Lower lobe of right lung (tissue), 2 donors: Measurements from ENCODE around the gene GALT. TPM values are rescaled to one million over a fixed set of nuclear protein-coding genes. Genes with fewer than 3 reads are reported as not detected.
A peak's percentile ranks its signal among the peaks of the same experiment; 100 is the strongest.

Source experiments
- ATAC-seq, 2 donors: fragments of 200-7000 bp; cut with Tn5 transposase; one replicate each; pipeline ENCODE4 v1.9.1; 2020 to 2022; ENCODE audit warnings: mild to moderate bottlenecking in 2 of 2, moderate library complexity in 2 of 2
- DNase-seq: peaks from one replicate; pipeline ENCODE4 v3.0.0-alpha.2; 2020
- H3K27ac ChIP-seq: fragments of 200-600 bp; one replicate; pipeline ENCODE4 v1.8.0; 2022
- H3K27me3 ChIP-seq: fragments of 200-600 bp; one replicate; pipeline ENCODE4 v1.8.0; 2022; ENCODE audit warnings: low read depth
- H3K36me3 ChIP-seq: fragments of 200-600 bp; one replicate; pipeline ENCODE4 v1.8.0; 2022; ENCODE audit warnings: mild to moderate bottlenecking
- H3K4me1 ChIP-seq: fragments of 200-600 bp; one replicate; pipeline ENCODE4 v1.8.0; 2022
- H3K4me3 ChIP-seq: fragments of 200-600 bp; one replicate; pipeline ENCODE4 v1.8.0; 2022; ENCODE audit warnings: mild to moderate bottlenecking
- H3K9me3 ChIP-seq: fragments of 200-600 bp; one replicate; pipeline ENCODE4 v1.8.0; 2022
- CTCF ChIP-seq: fragments of 200-600 bp; IDR thresholded peaks from one replicate; pipeline ENCODE4 v1.8.0; 2022; ENCODE audit warnings: antibody characterized with exemption, mild to moderate bottlenecking
- intact Hi-C: fragments of 100-400 bp; cut with DNase I; formaldehyde crosslinking; loops from one replicate; pipeline ENCODE4 v1.11.0; 2022
- total RNA-seq: library from RNA; stranded (reverse); fragmentation: NEBNext Ultra II Directional; extraction: Animal tissue kit (Norgen Biotek cat#: 25700); gene quantifications from one replicate; pipeline ENCODE4 v1.2.1, GENCODE V29; 2021
- donor health status: DM: no; HTN: yes; CAD: no; lungs with severe emphysema.

The GALT gene
- total RNA-seq, 1 donor from 2014 or later: 51.3 TPM

DNA sequence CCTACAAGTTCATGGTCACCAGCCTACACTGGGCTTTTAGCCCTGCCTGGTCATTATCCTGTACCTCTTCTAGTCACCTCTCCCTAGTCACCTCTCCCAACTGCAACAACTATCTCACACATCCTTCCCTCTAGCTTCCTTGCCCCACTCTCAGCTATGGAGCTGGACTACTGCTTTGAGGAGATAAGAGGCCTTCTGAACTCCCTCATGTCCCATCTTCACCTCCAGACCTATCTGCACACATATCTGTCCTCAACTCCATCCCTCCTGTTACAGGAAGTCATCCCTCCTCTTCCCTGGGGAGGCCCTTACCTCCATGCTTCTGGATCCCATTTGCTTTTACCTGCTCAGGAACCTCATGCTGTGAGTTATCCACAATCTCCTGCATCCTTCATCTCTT is 40.3 kb upstream of the GALT start:
- intact Hi-C loops: loop anchor here (10.0 kb wide), 1 partner anchor 61 kb away; no protein-coding TSS in a partner anchor
- H3K9me3 ChIP-seq: no peaks in the 10 kb centered on the region
- peaks cover 7% of the 10 kb centered on the region for H3K4me1 ChIP-seq
- no peaks in the 10 kb centered on the region for H3K27me3 ChIP-seq
- ATAC-seq (no peak), DNase-seq (no peak)
- no peak overlapping the region for H3K27ac ChIP-seq
- no peaks in the 10 kb centered on the region for H3K36me3 ChIP-seq
- H3K4me3 ChIP-seq: no peak overlapping the region
- no peak for TF ChIP-seq CTCF

- DNase-seq (no peak), ATAC-seq (no peak)
- H3K36me3 ChIP-seq: no peaks in the 10 kb centered on the region
- no peak overlapping the region for H3K4me3 ChIP-seq
- peaks cover 10% of the 10 kb centered on the region for H3K4me1 ChIP-seq
- no peak overlapping the region for H3K27ac ChIP-seq
- no peaks in the 10 kb centered on the region for H3K27me3 ChIP-seq
- TF ChIP-seq CTCF: no peak
- no peaks in the 10 kb centered on the region for H3K9me3 ChIP-seq
- intact Hi-C loops: loop anchor here (10.0 kb wide), 1 partner anchor 62 kb away; no protein-coding TSS in a partner anchor
Measured at GRCh38 chr9:34606905-34607304, 39.6 kb upstream of the GALT start.

- no peak for ATAC-seq
- Histone ChIP-seq H3K4me1 (peaks cover 12% of the 10 kb centered on the region), H3K9me3 (no peaks in the 10 kb centered on the region), H3K27ac (no peak overlapping the region), H3K36me3 (no peaks in the 10 kb centered on the region), H3K4me3 (no peak overlapping the region), H3K27me3 (no peaks in the 10 kb centered on the region)
- no peak for DNase-seq
- intact Hi-C loops: loop anchor here (10.0 kb wide), 1 partner anchor 63 kb away; no protein-coding TSS in a partner anchor
- no peak for TF ChIP-seq CTCF
Measured at GRCh38 chr9:34607331-34607730, 39.1 kb upstream of the GALT start.

DNA sequence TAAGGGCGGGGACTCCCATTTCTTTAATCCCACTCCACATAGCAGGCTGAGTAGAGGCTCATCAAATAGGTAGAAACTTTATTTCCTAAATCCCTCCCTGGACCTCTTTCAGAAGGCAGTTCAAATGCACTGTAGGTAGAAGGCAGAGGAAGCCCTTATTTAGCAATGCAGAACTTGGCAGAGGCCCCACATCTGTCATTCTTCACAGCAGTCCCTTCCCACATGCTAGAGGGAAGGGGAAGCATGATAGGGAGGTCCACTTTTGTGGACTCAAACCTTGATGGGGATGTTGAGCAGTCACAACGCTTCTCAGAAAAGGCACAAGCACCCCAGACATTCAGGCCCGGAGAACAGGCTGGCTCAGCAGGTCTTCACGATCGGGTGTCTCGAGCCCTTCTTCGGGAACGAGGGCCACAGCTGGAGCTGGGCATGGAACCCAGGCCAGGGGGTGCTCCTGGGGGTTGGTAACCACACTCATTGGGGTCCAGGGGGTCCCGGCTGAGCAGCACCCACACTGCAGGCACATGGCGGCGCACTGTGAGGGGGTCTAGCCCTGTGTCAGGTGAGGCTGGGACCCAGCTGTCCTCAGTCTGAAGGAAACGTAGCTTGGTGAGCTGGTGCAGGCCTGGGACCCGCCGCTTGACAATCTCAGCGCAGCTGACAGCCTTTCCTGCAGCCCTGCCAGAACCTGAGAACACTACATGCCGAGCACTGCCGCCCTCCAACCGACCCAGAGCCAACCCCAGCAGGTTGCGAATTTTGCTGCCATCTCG is 35.9 kb upstream of the GALT start:
- no peak for TF ChIP-seq CTCF
- Histone ChIP-seq H3K9me3 (no peaks in the 10 kb centered on the region), H3K4me1 (peaks cover 21% of the 10 kb centered on the region), H3K36me3 (peaks cover 21% of the 10 kb centered on the region), H3K4me3 (peak overlapping the region; percentile 78), H3K27me3 (no peaks in the 10 kb centered on the region), H3K27ac (no peak overlapping the region)
- ATAC-seq (no peak), DNase-seq (peak; percentile 46)
- intact Hi-C loops: no loop called here

GRCh38 chr9:34611251-34611810 is 35.1 kb upstream of the GALT start:
- peak overlapping the region; percentile 89 for H3K27ac ChIP-seq
- H3K4me3 ChIP-seq: peak overlapping the region; percentile 78
- ATAC-seq (peak; percentile 25 to 28), DNase-seq (peak; percentile 45)
- intact Hi-C loops: no loop called here
- H3K9me3 ChIP-seq: no peaks in the 10 kb centered on the region
- peaks cover 21% of the 10 kb centered on the region for H3K4me1 ChIP-seq
- peaks cover 28% of the 10 kb centered on the region for H3K36me3 ChIP-seq
- H3K27me3 ChIP-seq: no peaks in the 10 kb centered on the region
- TF ChIP-seq CTCF: no peak
